Femur (tissue), 1 donor: Measurements from ENCODE around the gene CTIF.

Experiments
- DNase-seq: peaks from one replicate; pipeline ENCODE4 v3.0.0-alpha.2; 2017

The CTIF gene

DNA sequence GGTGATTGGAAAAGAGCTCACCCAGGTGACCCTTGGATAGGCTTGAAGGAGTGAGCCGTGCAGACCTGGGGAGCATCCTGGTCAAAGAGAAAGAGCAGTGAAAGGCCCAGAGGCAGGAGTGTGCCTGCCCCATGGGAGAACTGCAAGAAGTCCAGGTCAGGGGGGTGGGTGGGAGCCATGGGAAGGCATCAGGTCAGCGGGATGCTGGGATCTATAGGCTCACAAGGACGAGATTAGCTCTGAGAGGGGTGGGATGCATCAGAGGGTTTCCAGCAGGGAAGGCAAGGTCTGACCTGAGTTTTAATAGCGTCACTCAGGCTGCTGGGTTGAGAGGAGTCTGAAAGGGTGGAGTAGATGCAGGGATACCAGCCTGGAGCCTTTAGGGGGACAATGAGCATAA lies 253.3 kb downstream of the CTIF start:
- DNase-seq = peak; percentile 5

DNA sequence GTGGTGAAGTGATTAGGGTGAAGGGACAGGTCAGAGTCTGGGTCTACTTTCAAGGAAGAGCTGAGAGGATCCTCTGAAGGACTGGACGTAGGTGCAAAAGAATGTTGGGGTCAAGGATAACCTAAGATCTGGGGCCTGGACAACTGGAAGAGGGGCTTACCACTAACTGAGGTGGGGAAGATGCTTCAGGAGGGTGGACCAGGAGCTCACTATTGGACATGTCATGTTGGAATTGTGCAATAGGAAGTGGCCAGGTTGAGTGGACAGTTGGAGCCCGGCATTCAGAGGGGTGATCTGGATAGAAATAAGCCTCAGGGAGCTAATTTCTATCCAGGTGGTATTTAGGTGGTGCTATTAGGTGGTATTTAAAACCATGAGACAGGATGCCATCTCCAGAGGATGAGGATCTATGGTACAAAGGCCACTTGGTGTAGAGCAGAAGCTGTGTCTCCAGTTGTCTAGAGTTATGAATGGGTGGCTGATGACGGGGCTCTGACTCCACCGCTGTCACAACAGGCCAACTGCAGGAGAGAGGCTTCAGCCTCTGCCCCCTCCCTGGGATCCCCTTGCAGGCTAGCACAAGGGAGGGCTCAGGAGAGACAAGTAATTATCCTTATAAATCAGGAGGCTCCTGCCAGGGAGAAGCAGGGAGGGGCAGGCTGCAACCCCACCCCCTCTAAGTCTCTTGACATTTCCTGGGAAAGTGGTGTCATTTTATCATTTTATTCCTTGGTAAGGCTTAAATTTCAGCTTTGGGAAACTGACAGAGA lies 254.0 kb downstream of the CTIF start:
- DNase-seq = peak; percentile 20

DNA sequence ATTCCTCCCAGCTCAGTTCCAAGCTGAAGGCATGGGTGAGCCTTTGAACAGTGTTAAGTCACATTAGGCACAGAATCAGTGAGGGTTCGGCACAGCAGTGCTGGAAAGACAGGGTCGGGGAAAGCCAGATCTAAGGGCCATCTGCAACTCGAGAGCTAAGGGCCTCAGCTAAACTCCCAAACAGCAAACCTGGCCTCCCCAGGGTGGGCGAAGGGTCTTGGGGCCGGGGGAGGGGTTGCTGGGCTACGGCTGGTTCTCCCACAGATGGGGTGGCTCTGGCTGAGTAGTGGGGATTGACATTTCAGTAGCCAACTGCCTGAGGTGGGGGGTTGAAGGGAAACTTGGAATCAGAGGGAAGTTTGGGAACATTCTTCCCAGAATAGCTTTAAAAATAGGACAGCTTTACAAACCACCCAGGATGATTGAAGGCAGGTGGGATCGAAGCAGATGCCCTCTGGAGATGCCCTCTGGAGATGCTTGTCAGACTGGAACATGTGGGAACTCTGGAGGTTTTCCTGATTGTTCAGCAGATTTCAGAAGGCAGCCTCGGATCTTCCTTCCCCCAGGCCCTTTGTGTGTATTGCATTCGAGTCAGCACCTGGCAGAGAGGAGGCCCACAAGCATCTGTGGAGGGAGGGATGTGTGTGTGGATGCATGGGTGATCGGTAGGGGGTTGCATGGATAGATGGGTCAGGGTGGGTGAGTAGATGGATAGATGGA lies 255.6 kb downstream of the CTIF start:
- peak; percentile 13 for DNase-seq

DNA sequence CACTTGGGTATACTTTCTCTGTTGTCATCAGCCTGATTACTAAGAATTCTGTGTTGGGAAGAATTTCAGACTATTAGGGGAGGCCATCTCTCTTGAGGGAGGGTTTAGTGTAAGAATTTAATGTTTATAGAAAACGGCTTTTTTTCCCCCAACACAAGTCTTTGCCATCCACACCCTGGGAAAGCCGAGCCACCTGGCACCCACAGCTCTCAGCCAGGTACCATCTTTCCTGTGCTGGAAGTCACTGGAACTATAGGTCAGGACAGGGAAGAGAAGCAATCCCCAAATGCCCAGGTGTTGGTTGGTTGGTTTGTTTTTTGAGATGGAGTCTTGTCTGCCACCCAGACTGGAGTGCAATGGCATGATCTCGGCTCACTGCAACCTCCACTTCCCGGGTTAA lies 256.9 kb downstream of the CTIF start:
- no peak for DNase-seq

DNA sequence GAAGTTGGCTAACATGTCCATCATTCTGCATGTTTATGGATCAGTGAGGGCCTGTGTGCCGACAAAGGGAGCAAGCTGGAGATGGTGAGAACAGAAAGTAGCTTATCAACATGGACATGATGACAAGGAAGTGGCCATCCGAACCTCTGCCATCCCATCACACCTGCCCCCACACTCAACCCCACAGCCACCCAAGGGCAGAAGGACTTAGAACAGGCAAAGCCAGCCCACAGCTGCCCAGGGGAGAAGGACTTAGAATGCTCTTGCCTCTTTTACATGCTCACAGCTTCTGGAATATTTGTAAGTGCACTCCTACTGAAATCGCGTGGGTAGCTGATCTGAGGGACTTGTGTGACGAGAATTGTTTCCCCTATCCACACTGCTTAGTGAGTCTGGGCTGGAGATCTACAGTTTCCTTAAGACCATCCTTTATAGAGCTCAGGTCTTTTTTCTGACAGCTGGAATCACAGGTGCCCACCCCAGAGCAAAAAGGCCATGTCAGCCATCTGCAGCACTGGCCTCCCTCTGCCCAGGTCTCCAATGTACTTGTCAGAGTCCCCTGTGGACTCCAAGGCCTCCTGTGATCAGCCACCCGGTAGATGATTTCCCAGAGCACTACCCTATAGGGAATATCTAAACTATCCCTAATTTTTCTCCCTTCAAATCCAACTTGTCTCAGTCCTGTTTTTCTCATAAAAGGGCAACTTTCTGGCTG lies 257.8 kb downstream of the CTIF start:
- DNase-seq = peak; percentile 5

DNA sequence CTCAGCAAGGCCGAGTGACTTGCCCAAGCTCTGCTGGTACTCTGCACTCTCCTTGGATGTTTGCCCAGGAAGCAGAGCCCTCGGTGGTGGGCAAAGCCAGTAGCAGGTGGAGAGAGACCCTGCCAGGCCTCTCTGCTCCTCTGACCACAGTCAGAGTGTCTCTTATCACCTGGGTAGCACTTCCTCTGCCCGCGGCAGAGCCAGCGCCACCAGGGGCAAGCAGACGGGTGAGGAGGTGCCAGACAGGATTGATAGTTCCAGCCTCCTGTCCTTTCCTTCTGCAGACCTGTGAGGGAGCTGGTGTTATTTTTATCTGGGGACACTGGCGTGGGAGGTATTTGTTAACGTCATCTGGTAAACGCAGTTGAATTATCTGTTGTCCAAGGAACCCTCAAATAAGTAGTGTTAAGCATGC lies 259.0 kb downstream of the CTIF start:
- peak; percentile 16 for DNase-seq

DNA sequence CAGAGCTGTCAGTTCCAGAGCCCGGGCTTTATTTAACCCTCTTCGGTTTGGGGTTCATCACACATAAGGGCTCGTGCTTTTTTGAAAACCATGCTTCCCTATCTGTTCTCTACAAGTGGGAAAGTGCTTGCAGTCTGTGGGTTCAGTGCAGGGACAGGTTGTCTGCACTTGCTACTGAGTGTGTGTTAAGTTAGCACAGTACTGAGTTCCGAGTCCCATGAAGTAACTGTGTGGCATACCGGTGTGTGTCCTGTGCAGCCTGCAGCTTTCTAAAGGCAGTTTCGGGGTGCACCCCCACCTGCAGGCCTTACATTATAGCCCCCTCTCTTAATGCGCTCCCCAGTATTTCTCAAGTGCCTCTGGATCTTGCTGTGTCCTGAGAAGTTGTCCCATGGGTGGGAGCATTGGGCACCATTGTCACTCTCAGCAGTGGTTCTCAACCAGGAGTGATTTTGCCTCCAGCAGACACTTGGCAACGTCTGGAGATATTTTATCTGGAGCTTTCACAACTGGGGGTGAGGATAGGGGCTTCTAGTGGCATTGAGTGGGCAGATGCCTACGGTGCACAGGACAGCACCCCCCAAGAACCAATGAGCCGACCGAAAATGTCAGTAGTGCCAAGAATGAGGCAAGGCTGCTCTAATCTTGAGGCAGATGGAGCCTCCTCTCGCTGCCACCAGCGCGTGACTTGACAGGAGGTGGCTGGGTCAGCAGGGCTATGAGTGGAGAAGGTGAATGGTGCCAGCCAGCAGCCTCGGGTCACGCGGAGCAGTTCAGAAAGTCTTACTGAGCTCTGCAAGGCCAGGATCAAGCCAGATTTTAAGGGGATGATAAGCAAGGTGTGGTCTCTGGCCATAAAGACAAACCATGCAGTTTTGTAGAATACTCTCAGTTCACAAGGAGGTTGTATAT lies 259.8 kb downstream of the CTIF start:
- peak; percentile 15 for DNase-seq

DNA sequence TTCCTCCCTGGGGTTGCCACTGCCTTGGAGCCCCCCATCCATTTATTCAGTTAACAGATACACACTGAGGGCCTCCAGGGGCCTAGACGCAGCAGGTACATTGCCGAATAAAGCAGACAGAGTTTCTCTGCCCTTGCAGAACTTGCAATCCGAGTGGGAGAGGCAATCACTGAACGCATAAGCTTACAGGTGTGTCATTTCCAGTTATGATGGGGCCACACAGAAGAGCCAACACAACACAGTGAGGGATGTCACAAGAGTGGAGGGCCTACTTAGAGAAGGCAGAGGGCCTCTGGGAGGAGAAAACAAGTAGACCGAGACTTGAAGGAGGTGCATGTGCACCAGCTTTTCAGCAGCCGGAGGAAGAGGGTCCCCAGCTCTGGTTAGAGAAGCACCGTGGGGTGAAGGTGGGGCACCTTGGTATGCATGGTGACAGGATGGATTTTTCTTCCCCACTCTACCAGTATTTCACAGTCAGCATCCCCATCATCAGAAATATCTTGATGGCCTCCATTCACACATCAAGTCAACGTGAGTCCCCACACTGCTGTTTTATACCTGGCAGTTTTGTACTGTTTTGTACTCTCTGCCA lies 261.0 kb downstream of the CTIF start:
- DNase-seq = peak; percentile 12

DNA sequence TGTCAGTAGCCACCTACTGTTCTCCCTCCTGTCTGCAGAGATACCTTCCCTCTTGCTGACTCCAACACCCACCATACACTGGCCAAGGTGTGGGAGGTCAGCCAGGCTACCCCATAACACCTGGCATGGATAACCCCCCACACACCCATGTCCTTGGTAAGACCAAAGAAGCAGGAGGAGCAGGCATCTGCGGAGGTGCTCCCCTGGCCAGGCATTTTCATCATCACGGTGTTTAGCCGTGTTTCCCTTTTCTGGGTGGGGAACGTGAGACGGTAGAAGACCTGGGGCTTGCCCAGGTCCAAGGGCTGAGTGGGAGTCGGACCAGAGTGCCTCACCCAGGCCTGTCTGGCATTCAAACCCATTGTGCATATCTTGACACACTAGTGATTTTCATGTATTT lies 261.6 kb downstream of the CTIF start:
- DNase-seq = peak; percentile 9

DNA sequence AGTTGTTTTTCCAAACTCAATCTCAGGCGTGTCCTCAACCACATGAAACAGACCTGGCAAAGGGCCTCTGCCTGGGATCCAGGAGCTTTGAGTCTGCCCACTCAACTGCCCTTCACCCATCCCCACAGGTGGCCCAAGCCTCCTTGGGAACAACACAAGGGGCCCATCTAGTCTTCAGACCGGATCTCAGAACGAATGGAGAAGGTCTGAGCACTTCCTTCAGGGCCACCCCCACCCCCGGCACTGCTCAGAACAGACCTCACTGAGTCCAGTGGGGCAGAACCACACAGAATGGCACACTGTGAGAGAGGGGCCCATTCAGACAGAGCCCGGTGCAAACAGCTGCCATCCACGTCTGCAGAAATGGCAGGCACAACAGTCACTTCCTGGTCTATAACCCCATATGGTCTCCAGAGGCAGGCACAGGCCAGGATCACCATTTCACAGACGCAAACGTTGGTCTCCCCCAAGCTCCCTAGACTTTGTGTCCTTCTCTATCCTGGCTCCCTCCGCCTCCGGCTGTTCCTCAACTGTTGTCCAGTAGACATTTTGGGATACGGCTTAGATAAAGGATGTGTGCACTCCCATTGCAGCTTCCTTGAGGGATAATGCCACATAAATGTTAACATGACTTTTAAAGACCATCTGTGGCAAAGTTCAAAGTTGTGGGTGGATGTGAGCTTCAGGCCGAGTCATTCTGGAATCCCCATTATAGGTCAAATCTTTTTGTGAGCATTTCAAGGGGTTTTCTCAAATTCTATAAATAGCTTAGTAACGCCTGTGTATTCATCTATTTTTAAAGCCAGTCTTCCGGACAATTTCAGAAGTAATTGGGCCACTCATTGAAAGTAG lies 262.3 kb downstream of the CTIF start:
- DNase-seq = peak; percentile 23

DNA sequence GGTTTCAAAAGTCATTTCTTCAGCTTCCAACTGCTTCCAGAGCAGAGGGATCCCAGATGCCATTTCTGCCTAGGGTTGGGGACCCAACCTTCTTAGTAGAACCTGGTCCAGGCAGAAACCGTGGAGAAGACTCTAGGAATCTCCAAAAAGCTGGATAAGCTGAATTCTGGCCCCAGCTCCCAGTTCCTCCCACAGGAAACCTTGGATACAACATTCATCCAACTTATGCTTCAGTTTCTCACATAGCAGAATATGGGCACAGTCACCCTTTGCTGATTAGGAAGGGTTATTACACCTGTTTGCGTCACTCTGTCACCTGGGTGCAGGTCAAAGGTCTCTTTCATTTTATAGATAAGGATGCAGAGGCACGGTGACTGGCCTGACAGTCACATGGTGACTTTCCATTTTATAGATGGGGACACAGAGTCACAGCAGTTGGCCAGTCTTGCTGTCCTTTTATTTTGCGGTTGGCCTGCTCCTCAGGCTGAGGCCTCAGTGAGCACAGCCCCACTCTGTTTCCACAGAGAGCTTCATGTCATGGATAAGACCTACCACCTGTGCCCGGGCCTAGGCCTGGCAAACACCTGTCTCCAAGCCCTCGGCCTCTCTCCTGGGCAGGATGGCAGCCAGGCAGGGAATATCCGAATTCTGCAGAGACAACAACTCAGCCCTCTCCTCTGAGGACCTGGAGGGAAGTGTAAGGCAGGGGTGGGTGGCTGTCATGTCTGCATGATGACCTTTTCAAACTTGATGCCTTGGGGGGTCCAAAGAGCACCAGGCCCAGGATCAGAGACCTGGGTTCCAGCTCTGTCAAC lies 263.1 kb downstream of the CTIF start:
- DNase-seq = peak; percentile 8

DNA sequence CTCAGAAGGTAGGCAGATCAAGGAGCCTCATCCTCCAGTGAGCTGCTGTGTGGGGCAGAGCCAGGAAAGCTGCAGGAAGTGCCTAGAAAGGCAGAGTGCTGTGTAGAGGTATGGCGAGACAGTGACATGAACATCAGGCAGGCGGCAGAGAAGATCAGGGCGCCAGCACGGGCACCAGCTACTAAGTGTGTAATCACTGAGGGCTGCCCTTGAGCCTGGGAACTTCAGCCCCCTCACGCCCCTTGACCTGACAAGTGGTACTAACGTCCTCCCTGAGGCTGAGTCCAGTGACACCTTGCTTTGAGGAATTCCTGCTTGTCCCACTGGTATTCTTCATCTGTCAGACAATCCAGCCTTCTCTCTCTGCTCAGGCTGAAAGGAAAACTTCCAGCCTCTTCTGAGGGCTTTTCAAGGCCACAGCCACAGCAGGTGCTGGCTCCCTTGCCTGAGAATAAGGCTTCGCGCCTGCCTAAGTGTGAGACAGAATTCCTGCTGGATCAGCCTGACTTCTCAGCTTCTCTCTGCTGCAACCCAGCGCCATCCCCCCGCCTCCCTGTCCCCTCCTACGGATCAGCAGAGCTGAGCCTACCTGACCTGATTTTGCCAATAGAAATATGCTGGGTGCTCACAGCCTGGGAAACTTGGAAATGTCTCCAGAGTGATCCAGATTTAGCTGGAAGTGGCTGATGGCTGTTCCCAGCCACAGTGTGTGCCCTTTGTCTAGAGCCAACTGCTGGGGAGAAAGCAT lies 263.9 kb downstream of the CTIF start:
- peak; percentile 22 for DNase-seq

DNA sequence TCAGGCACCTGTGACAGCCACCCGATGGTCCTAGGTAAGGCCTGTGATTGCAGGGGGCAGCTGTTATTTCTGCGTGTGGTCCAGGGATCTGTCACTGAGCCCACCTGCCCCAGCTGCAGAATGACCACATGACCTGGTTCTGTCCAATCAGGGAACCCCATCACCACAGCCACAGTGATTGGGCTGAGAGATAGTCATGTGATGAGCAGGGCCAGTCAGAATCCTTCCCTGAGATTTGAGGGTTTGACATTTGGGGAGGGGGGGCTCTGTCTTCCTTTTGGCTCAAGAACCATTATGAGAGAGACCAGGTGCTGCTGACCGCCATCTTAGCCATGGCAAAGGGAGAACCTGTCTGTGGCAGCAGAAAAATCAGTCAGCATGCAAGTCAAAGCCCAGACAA lies 264.7 kb downstream of the CTIF start:
- DNase-seq = peak; percentile 11

DNA sequence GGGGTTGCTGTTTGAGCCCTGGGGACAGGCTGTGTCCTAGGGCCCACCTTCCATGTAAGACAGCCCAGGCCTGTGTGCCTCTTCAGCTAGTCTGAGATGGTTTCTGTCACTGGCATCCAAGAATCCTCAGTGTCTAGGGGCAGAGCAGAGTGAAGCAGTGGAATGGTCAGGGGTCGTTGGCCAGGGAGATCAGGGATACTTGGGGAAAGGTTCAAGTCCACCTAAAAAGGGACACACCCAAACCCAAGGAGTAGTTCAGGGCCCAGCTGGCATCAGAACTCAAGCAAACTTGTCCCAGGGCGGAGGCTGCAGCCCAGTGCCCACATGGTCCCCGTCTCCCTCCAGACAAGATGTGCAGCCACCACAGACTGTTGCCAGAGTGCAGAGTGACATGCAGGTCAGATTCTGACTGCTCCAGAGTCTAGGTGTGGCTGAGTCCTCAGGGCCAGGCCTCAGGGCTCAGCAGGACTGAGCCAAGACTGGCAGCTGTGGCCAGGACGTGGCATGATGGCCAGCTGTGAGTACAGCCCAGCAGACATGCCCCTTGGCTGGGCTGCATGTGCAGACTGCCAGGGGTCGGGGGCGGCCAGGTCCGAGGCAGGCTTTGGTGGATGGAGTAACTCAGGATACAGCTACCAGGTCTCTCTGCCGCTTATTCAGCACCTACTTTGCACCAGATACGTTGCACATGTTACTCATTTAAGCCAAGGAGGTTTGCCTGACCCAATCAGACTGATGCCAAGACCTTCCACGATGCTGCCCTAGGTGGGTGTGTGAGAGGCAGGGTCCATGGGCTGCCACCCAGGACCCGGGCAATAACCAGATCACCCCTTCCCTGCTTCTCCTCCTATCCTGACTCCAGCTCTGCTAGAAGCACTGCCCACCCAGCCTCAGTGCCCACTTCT lies 265.4 kb downstream of the CTIF start:
- DNase-seq = peak; percentile 19

DNA sequence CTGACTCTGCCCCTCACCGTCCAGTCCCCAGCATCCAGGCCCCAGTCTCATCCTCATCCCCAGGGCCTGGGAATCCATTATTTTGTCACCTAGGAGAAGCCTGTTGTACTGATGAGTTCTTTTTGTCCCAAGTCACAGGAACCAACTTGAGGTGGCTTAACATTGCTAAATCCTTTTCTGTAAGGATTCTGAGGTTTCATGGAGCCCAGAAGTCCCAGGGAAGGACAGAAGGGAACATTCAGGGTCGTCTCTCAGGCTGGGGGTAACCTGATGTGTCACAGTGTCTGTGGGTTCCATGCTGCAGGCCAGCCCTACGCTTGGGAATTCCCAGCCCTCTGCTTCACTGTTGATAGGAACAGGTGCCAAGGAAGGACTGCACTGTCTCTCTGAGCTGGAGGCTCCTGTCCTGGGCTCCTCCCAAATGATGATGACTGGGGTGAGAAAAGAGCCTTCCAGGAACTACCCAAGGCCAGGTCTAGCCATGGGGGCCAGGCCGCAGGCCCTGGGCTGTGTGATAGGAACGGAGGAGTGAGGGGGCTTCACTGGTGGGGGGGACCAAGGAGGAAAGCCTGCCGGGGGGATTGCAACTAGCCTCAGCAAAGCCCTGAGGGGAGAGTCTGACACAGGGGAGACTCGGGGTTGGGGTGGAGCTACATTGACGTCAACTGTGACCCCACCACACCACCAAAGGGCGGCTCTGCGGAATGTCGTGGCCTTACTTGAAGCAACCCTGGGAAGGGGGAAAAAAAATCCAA lies 266.2 kb downstream of the CTIF start:
- peak; percentile 15 for DNase-seq

DNA sequence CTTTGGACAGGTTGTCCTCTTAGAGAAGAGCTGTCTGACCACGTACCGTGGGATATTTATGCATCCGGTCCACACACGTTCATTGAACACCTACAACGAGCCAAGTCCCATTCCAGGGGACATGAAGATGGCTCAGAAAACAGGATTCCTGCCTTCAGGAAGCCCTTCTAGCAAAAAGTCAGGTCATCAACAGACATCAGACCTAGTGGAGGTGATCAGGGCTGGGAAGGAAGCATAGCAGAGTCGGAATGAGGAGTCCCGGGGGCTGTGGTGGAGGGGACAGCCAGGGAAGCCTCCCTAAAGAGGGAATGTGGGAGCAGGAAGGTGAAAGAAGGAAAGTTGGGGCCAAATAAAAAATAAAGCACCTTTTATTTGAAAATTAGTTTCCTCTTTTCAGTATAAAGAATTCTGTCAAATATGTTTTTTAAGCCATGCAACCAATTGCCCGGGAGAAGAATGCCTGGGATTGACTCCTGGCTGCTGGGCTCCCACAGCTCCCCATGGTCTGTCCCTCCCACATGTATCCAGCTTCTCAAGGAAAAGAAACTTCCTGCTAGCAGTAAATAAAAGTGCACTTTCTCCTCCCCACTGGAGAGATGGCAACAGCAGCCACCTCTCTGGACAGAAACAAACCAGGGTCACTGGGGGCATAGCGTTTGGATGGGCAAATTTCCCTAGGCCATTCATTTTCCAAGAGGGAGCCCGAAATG lies 267.1 kb downstream of the CTIF start:
- DNase-seq = peak; percentile 9
